ENCODE results near the gene C4orf36.

C4orf36 gene

DNA sequence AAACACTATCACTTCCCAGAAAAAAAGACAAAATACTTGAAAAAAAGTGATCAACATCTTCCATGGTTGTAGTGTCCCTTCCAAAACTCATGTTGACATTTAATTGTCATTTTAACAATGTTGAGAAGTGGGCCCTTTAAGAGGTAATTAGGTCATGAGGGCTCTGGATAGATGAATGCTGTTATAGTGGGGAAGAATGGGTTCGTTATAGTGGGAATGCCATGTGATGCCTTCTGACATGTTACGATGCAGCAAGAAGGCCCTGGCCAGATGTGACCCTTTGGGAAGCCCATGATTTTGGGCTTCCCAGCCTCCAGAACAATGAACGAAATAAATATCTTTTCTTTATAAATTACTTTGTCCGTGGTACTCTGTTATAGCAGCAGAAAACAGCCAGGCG is 39.0 kb downstream of the C4orf36 start:
- DNase-seq = no peak

DNA sequence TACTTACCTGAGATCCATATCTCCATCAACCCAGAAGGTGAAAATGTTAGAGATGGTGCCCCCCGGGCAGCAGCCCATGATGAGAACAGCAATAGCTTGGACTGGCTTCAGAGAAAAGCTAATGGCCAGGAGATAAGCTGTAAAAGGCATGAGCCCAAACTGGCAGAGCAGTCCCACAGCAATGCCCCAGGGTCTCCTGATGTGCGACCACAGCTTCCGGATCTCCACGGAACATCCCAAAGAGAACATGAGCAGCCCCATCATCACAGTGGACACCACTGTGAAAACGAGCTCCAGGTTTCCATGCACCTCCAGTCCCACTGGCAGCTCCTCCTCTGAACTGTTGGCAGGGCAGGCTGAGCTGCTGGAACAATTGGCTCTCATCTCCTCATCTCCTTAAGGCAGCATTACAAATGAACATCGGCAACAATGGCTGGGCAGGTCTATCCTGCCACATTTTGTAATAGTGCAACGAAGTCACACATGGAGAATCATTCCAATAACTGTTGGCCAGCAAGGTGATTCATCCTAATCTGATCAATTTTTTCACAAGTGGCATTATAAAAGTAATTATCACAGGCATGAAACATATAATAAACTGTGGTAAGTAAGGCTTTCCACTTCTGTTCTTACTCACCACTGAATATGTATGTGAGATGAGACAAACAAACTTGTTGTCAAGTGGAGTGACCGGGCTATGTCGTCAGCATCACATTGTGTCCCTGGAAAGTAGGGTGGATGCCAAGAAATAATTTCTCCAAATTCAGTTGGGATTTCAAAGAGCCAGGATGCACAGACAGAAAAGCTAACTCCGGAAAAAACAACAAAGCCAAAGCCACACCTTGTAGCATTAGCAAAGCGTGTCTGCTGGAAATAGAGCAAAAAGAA is 43.2 kb downstream of the C4orf36 start, which contains the start of gene SLC10A6:
Gene SLC10A6 (minus strand): TSS at position 653 of the 888 bp plus-strand sequence. CDS start 269 bp downstream, at position 384.
- DNase-seq = no peak

DNA sequence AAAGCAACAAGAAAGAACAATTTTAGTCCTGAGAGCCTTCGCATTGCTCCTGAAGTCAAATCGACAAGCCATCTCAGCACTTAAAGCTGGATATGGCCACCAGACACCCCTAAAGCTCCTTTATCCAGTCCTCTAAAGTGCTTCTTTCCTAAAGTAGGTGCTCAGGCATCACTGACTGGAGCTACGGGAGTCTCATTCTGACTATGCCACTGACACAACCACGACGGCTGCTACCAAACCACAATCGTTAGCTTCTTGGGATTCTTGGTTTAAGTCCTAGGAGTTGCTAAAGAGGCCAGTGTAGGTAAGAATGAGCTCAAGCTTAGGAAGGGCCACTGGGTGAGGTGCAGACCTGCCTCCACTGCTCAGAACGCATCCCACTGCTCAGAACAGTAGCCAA is 44.1 kb downstream of the C4orf36 start:
- no peak for DNase-seq

DNA sequence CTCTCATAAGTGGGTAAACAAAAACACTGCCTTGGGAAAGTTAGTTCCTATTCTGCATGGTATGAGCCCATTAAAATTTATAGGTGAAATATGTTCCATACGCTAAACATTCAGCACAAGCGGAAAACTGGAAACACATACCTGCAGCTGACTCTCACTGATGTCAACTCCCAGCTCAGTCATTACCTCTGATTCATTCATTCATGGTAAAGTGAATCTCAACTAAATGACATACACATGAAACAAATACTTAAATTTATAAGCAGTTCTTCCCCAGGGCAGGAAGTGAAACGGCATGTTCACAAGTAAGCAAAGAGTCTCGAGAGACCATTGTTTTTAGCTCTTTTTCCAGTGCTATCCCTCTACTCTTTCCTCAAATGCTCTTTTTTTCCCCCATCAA is 44.7 kb downstream of the C4orf36 start:
- DNase-seq = no peak

DNA sequence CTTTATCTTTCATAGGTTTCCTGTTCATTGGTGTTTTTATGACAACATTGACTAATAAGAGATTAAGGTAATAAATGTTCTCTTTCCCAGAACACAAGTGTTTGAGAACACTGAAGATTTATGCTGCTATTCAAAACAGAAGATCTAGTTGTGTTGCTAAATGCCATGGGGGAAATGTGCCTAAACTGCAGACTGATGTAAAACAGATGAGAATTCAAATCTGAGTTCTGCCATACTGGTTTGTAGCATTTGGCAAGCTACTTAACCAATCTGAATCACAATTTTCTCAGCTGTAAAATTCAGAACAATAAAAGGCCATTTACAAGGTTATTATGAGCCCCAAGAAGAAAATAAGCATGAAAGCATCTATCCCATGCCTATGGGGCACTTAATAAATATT is 45.3 kb downstream of the C4orf36 start:
- DNase-seq = no peak

DNA sequence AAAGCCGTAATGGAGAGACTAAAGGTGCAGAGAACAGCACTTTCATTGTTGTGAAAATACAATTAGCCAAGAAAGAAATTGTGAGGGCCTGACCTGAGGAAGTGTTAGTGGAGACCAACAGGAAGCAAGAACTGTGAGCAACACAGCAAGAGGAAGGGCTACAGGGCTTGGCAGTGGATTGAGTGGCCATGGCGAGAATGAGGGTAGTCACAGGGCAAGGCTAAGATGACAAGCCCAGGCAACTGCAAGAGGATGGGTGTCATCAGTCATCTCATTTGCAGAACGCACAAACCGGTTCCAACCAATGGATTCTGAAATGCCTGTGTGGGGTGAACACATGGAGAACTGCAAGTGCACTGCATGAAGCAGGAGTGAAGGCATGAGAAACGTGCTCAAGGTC is 46.6 kb downstream of the C4orf36 start:
- DNase-seq = no peak

DNA sequence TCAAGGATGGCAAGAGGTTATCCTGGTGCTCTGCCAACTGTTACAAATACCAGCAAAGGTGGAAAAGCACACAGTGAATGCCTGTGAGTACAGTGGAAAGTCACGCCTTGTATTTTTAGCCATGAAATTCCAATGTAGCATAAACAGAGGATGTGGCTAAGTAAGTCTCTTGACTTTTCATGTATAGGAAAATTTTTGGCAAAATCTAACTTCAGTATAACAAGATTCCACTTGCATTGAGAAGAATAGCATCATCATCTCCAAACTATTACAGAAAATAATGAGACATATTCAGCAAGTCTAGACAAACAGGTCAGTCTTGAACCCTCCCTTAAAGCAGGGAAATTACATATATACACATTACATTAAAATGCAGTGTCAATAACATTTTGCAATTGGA is 50.9 kb downstream of the C4orf36 start:
- no peak for DNase-seq

DNA sequence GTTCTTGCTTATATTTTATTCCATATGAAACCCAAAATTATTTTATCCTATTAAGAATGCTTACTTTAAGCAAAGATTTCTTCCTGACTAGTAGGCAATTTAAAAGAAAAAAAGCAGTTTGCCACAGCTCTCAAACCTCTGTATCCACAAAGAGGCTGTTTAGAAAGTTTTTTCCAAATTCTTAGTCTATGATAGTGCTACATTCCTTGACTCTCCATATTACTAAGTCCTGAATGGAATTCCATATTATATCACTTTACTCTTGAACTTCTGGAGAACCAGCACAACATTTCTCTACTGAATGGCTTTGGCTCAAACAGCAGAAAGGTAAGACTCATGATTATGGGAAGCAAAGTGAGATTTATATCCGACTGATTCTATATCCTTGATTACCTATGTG is 51.4 kb downstream of the C4orf36 start:
- no peak for DNase-seq

DNA sequence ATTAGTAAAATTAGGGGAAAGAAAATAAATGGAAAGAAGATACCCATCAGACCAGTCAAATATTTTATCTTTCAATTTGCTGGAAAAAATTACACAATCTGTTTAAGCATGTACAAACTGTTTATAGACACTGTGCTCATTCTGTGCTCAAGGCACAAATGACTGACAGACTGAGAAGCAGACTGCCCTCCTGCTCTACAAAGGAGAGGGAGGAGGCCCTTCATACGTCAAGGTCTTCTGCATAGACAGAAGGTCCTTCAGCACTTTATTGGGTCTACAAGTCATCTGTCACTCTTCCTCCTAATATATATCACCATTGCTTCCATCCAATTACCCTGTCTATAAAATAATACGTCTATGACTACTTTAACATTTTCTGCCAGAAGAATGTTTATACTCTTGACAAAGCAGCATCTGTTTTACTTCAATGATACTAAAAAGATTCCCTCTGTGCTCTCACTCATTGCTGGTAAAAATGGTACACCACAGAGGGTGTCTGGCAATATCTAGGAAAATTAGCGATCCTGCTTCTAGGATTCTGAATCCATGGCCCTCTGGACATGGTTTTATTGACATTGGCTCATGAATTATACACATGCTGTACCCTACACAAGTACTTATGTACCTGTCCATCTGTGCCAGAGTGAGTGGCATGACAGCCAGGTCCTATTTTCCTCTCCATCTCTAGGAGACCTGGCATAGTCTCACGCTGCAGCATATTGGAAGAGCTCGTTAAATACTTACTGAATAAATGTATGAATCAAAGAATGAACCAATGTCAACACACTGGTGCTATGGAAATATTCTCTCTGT is 54.3 kb downstream of the C4orf36 start:
- no peak for DNase-seq

DNA sequence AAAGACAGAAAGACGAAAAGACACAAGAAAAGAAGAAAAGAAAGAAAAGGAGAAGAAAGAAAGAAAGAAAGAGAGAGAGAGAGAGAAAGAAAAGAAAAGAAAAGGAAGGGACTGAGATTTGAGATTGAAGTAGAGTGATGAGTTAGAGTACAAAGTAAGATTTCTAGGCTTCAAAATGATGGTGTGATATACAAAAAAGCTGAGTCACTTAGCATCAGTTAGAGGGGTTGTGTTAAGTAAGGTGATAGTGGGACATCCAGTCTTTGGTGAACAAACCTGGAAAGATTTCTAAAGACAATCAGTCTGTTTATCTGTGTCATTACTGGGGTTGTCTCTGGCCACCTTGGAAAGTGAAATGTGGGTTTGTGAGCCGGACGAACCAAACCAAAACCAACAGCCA is 56.5 kb downstream of the C4orf36 start:
- no peak for DNase-seq

DNA sequence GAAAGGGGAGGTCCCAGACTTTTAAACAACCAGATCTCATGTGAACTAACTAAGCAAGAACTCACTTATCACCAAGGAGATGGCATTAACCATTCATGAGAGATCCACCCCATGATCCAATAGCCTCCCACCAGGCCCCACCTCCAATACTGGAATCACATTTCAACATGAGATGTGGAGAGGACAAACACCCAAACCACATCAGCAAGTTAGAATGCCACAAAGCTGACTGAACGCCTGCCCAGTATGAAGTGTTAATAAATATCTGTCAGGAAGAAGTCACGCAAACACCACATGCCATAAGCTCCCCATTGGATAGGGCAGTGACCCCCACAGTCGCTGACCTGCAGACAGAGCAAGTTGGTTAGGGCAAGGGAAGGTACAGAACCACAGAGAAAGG is 57.3 kb downstream of the C4orf36 start:
- DNase-seq = no peak

DNA sequence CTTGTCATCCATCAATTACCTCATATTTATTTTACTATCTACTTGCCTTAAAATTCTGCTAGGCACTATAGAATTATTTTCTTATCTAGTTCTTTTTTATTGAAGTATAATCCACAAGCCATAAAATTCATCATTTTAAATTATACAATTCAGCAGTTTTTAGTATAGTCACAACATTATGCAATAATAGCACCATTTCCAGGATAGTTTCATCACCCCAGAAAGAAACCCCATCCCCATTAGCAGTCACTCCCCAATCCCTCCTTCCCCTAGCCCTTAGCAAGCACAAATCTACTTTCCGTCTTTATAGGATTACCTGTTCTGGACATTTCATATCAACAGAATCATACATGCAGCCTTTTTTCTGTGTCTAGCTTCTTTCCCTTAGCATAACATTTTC is 58.6 kb downstream of the C4orf36 start:
- DNase-seq = no peak

DNA sequence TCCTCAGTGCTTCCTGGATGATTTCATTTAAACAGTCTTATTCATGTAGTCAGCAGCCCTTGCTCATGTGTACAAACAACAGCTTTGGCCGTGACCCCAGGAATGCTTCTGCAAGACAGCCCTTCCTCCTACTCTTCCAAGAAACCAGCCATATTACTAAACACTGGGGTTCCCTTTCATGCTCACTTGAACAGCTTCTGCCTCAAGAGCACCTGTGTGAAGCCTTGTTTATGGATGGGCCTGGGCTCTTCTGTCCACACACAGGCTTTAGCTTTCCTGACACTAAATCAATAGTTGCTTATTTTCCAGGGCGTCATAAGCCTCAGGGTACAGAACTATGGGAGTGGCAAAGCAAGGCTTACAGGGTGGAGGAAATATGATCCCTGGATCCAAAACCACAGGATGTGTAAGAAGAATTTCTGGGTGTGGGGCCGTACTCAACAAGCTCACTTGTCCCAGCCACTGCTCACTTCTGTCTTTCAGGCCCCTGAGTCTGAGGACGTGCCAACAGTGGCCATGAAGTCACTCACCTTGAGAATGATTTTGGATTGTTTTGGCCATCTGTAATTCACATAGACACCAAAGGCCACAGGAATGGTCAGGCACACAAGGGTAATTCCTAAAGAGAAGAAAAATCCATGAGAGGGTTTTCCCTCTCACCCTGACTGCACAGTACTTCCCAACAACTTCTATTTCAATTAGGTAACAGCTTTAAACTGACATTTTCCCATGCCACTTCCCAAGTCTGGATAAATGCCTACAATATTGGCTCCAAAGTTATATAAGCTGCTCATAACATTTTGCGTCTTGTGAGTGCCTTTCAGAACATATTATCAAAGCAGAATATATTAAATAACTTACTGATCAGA is 60.7 kb downstream of the C4orf36 start:
- no peak for DNase-seq
